GM06990 (cell line): ENCODE results near the gene LAPTM5.

Experiments
- DNase-seq: peaks from one replicate; pipeline ENCODE4 v3.0.0-alpha.2; 2011; ENCODE audit not compliant: insufficient read length; ENCODE audit errors: extremely low read depth
- H3K27me3 ChIP-seq: replicated peaks from 2 replicates; pipeline ENCODE4 v1.6.0; 2011; ENCODE audit warnings: low read length; ENCODE audit not compliant: control insufficient read depth, insufficient read depth
- H3K36me3 ChIP-seq: 2 replicates; pipeline ENCODE4 v1.5.1; 2011; ENCODE audit warnings: low read length; ENCODE audit not compliant: control insufficient read depth, insufficient read depth
- H3K4me3 ChIP-seq: replicated peaks from 2 replicates; pipeline ENCODE4 v1.5.1; 2011; ENCODE audit warnings: low read depth, mild to moderate bottlenecking, control low read depth, low read length
- CTCF ChIP-seq: IDR thresholded peaks from 2 replicates; pipeline ENCODE4 v1.5.1; 2011; ENCODE audit warnings: low read length, control low read depth, mild to moderate bottlenecking, inconsistent platforms; ENCODE audit not compliant: insufficient read depth, poor library complexity, severe bottlenecking

Gene LAPTM5

DNA sequence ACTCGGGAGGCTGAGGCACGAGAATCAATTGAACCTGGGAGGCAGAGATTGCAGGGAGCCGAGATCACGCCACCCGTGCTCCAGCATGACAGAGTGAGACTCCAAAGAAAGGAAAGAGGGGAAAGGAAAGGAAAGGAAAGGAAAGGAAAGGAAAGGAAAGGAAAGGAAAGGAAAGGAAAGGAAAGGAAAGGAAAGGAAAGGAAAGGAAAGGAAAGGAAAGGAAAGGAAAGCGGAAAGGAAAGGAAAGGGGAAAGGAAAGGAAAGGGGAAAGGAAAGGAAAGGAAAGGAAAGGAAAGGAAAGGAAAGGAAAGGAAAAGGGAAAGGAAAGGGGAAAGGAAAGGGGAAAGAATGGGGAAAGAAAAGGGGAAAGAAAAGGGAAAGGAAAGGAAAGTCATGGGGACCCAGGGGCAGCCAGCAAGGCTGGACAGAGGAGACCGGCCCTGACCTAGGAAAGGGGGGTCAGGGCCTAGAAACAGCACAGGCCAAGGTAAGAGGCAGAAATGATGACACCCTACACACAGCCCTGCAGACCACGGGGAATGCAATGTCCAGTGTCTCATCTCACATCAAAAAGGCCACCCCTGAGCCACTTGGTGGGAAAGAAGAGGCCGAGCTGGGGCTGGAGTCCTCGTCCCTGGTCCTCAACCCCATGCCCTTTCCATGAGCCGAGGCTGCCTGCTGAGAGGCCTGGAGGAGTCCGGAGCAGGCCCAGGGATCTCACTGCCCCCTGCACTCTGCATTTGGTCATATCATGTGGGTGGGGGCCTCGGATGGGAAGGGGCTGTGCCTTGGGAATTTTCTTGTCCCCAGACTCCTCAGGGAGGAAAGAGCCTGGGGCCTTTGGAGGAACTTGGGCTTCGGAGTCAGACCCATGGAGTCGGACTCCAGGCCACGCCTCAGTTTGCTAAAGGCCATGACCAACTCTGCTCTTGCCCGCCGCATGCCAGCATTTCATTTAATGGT is 18.8 kb upstream of the LAPTM5 start:
- no peak overlapping the region for H3K4me3 ChIP-seq

DNA sequence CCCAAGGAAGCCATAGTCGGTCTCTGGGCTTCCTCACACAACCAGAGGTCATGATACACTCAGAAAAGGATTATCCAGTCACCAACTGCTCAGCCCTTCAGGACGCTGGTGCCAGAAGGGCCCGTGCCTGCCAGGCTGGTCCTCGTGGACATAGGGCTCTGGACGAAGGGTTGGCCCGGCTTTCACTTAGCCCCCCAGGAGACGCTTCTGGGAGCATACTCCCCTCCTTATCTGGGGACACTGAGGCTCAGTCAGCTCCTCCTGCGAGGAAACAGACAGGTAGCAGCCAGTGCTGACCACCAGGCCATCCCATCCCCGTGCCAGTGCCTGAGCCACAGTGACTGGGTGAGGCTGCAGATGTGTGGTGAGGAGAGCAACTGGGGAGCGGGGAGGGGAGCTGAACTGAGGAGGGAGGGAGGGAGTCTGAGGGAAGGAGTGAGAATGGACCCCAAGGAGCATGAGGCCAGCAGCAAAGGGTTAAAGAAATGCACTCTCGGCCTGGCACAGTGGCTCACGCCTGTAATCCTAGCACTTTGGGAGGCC is 17.9 kb upstream of the LAPTM5 start:
- H3K36me3 ChIP-seq: no peaks in the 10 kb centered on the region
- H3K4me3 ChIP-seq: no peak overlapping the region
- TF ChIP-seq CTCF: no peak
- no peak for DNase-seq
- no peaks in the 10 kb centered on the region for H3K27me3 ChIP-seq

More for the DNA sequence above, 18.8 kb upstream of the LAPTM5 start:
- TF ChIP-seq CTCF: no peak
- H3K36me3 ChIP-seq: no peaks in the 10 kb centered on the region
- DNase-seq: no peak
- H3K27me3 ChIP-seq: no peaks in the 10 kb centered on the region

- Histone ChIP-seq H3K27me3 (no peaks in the 10 kb centered on the region), H3K4me3 (no peak overlapping the region), H3K36me3 (no peaks in the 10 kb centered on the region)
- no peak for DNase-seq
- TF ChIP-seq CTCF: no peak
These were observed 17.2 kb upstream of the LAPTM5 start for GRCh38 chr1:30774550-30775432.

- H3K4me3 ChIP-seq: no peak overlapping the region
- no peak for DNase-seq
- TF ChIP-seq CTCF: no peak
- H3K36me3 ChIP-seq: no peaks in the 10 kb centered on the region
- H3K27me3 ChIP-seq: no peaks in the 10 kb centered on the region
These were observed 16.3 kb upstream of the LAPTM5 start for GRCh38 chr1:30773722-30774358.

DNA sequence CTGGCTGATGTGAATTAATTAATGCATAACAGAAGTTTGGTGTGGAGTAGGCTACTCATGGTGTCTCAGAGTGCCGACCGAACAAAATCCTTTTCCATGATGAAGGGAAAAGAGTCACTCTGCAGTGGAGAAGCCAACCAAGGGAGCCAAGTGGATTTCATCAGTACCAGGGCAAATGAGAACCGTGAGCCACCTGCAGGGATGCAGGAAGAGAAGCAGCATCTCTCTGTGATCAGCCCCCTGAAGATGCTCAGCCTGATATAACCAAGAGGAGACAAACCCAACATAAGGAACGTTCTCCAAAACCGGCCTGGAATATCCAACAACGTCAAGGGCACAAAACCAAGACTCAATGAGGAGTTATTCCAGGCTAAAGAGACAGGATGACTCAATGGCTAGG is 13.4 kb upstream of the LAPTM5 start:
- no peaks in the 10 kb centered on the region for H3K36me3 ChIP-seq
- no peak for TF ChIP-seq CTCF
- no peak for DNase-seq
- H3K4me3 ChIP-seq: no peak overlapping the region
- no peaks in the 10 kb centered on the region for H3K27me3 ChIP-seq
